NCI-H2196 (cell line): ENCODE measurements around the gene BCR.

Source experiments
- DNase-seq: peaks from one replicate; lab custom pipeline; 2025; ENCODE audit not compliant: unreplicated experiment; lab: John Stamatoyannopoulos, UW

Gene BCR

DNA sequence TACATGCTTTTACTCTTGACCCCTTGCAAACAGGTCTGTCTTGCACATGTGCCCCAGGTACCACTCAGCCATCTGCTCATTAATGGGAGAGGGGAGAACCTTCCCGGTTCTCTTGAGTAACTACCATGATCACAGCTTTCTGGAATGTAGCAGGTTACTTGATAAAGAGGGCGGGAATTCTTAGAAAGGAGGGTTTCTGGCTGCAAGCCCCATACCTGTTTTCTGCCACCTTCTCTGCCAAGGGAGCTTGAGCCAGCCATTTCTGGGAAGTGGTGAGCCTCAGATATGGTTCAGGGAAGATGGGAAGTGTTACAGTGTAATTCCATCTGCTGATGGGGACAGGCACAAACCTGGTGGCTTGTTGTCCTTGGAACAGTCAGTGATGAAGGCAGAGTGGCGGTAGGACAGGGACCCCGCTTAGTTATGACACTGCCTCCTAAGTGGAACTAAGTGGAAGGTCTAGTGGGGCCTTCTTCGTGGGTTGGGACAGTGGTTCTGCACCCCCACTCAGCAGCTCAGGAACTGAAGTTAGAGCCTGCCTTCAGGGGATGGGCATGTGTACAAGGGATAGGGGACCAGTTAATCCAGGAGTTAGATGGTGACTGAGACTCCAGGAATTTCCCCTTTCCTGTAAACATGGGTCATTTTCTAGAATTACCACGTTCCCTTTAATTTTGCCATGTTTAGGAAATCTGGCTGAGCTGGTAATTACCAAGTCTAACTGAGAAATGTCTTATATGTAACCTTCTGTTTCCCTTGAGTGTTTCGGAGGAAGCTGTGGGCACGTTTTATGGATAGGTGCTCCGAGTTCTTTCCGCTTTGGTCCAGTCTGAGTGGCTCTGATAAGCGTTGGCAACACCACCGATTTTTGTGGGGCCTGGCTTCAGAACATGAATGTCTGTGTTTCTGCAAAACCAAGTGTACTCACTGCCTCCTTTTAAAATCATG lies 35.3 kb downstream of the BCR start:
- no peak for DNase-seq

GRCh38 chr22:23216461-23217170 lies 36.3 kb downstream of the BCR start:
- no peak for DNase-seq

GRCh38 chr22:23217171-23218052 lies 37.1 kb downstream of the BCR start:
- DNase-seq = no peak

DNA sequence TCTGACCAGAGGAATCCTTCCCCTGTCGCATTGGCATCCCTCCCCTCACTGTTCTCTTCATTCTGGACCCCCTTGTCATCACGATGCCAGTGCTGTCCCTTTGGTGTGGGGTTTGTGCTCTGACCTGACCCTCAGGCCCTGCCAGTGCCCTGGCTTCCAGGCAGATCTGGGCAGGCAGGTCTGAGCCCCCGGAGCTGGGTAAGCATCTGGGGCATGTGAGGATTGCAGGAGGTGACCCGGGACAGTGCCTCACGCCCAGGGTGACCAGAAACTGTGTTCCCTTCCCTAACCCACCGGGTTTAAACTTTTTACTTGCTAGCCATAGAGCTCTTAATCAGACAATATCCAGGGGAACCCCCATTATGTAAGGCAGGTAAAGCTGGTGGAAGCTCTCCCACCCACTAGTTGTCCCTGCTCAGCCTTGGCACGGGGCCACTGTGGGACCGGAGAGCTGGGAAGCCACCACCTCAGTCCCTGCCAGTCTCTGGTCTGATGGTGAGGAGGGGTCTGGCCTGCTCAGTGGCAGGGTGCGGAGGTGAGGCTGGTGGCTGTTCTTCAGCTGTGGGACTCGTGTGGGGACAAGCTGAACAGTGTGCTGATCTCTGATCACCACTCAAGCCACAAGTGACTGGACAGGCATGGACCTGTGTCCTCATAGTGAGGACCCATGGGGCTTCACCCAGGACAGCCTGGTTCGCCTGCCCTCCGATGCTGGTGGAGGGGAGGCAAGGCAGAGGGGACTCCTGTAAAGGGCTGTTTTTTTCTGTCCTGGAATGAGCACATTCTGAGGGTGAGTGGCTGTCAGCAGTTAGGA lies 38.0 kb downstream of the BCR start:
- no peak for DNase-seq

DNA sequence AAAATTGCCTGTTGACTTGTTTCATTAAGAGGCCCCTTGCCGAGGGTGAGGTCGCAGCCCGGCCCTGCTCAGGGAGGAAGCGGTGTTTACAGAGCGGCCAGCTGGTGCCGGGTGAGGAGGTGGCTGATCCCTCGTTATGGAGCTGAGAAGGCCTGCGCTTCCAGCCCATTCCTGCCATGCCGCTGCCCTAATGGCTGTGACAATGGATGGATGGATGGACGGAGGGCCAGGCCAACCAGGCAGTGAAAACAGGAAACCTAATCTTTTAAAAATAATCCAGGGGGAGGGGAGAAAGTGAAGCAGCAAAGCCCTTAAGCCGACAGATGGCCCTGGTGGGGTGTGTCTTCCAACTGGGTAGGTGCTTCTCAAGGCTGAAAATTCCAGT lies 38.5 kb downstream of the BCR start:
- peak; percentile 74 for DNase-seq

DNA sequence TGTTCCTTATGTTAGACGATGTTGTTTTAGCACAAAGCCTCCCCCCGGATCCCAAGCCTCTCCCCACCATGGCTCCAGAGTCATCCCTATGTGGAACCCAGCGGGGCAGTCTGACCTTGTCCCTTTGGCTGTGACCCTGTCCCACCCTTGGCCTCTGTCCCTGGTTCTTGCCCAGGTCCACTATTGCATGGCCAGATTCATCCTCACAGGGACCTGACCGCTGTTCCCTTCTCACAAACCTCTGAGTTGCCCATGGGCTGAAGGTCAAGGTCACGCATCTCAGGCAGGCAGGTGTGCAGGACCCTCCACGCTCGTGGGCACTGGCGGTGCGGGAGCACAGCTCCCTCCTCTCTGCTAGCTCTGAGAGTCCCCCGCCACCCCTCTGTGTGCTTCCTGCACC lies 39.0 kb downstream of the BCR start:
- no peak for DNase-seq

DNA sequence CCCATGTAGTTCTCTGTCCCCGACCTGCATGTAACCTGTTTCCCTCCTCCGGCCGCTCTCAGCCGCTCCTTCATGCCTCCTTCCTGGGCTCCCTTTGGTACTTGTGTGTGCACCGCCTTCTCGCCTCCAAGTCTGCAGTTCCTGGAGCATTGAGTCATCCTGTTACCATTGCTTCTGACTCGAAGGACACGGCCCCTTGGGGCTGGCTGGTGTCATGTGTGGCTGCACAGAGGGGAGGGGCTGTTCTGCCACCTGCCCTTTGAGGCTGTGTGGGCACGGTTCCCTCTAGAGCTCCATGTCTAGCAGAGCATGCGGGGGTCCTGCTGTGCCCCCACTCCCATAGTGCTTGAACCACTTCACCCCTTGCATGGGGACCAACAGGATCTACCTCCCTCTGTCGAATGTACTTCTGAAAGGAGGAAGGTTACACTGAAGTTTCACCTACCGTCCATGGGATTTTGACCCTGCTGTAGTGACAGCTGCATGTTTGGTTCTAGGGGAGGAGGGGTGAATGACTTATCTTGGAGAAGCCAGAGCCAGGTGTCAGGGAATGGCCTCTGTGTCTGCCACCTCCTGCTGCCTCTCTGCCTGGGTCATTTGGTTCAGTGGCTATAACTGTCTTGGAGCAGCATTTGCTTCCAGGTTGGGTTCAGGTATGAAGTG lies 39.6 kb downstream of the BCR start:
- peak; percentile 17 for DNase-seq

GRCh38 chr22:23220485-23221350 lies 40.4 kb downstream of the BCR start:
- no peak for DNase-seq

GRCh38 chr22:23221351-23221804 lies 41.1 kb downstream of the BCR start:
- no peak for DNase-seq

DNA sequence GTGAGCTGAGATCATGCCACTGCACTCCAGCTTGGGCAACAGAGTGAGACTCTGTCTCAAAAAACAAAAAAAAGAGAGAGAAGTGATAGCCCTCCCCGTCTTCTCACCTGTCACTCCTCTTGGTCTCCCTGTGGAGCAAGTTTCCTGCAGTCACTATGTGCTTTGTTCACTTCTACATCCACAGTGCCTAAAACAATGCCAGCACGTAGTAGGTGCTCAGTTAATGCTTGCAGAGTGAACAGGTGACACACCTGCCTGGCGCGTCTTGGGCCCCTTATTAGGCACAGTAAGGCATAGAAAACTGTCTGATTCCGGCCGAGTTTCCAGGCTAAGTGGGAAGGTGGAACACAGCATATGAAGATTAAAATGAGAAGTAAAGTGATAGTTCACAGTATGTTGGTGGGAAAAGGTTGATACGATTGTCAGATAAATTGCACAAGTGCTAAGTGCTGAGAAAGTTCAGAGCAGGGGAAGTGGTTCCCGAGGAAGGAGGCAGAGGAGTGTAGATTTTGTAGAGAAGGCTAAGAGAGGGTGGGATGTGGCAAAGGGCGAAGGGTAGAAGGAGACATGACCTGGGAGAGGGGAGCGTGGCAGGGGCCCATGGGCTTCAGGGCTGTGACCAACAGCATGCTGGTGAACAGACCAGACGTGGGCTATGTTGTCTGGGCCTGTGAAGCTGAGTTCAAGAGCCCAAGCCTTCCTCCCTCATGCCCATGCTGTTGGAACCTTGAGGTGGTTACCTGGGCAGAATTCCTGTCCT lies 41.9 kb downstream of the BCR start:
- DNase-seq = no peak

DNA sequence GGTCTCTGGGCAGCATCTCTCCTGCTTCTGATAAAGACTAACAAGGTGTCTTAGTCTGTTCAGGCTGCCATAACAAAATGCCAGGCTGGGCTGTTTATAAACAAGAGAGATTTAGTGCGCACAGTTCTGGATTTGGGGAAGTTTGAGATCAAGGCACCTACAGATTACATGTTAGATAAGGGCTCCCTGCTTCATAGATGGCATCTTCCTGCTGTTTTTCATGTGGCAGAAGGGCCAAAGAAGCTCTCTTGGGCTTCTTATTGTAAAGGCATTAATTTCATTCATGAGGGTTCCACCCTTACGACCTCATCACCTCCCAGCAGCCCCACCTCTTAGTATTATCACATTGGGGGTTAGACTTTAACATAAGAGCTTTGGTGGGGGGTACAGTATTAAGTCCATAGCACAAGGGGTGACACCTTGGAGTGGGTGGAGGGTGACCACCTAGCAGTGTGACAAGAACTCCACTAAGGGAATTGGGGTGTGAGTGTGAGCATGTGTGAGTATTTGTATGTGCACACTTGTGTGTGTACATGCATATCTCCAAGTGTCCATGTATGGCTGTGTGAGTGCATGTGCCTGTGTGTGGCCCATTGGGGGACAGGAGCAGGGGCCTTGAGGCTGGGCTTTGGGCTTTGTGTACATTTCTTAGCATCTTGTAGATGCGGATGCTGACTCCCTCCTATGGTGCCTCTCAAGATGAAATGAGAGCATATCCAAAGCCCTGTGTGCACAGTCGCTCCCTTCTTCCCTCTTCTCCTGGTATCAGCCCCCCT lies 42.7 kb downstream of the BCR start:
- DNase-seq = no peak

GRCh38 chr22:23223569-23224317 lies 43.4 kb downstream of the BCR start:
- no peak for DNase-seq

DNA sequence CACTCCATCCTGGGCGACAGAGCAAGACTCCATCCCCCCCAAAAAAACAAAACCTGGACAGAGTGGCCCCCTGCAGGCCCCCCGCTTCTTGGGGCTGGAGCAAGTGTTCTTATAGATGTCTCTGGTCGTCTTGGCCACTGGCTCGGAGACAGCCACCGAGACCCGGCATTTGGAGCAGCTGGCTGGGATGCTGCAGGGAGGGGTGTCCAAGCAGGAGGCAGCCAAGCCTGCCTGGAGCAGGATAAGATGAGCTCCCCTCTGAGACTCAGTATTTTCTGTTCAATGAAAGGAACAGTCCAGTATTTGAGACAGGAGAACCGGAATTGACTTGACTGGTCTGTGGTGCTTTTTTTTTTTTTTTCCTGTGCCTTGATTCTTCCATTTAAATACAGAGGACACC lies 44.5 kb downstream of the BCR start:
- DNase-seq = no peak

GRCh38 chr22:23225337-23225723 lies 45.0 kb downstream of the BCR start:
- DNase-seq = no peak

DNA sequence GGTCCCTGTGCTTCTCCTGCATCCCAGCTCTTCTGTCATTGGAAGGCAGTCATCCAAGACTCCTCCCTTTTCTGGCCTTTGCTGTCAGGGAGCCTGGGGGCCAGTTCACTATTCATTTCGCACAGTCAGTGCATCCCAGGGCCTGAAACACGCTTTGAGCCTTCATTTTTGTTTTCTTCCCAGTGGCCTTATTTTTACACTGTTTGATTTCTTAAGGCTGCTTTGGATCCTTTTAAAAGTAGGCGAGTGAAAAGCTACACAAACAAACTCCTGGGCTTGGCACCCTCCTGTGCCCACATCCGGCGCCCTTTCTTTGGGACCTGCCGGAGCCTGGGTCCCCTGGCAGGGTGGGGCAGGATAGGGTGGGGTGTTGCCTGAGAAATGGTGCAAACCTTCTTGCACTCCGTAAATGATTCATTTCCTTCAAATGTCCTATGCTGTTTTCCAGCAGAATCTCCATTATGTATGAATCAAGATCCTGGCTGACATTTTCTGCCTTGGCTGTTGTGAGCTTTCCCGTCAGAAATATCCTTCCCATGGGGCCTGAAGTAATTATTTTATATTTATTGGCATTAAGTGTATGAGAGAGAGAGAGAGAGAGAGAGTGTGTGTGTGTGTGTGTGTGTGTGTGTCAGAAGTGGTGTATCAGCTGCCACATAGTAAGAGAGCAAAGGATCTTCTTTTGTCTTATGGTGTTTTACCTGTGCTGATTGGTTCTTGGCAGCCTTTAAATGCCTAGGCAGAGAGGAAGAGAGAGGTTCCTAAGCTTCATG lies 45.6 kb downstream of the BCR start:
- DNase-seq = no peak

DNA sequence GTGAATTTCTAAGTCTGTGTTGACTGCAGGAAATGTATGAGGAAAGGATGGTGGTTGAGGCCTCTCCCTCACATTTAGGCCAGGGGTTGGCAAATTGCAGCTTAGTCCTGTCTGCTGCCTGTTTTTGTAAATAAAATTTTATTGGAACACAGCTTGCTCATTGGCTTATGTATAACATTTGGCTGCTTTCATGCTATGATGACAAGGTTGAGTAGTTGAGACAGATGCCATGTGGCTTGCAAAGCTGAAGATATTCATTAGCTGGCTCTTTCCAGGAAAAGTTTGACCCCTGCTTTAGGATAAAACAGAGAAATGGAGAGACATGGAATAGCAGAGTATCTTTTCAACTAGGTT lies 46.2 kb downstream of the BCR start:
- DNase-seq = no peak
